GM23338 (cell line): ENCODE data around the gene NR5A2. TPM values are rescaled to one million over a fixed set of nuclear protein-coding genes. Genes with fewer than 3 reads are reported as not detected.

Source experiments
- ATAC-seq: fragments of 200-7000 bp; cut with Tn5 transposase; 3 replicates; pipeline ENCODE4 v1.9.1; 2020
- DNase-seq: peaks from one replicate; pipeline ENCODE4 v3.0.0-alpha.2; 2015; ENCODE audit warnings: low spot score
- H2AFZ ChIP-seq: fragments of 200-600 bp; sonication (generic); 2 replicates; pipeline ENCODE4 v1.8.0; 2016; ENCODE audit warnings: antibody characterized with exemption, mild to moderate bottlenecking, moderate library complexity
- H3F3A ChIP-seq: fragments of 200-600 bp; sonication (generic); replicated peaks from 2 replicates; pipeline ENCODE4 v1.8.0; 2017; ENCODE audit warnings: antibody characterized with exemption, mixed run types, low read depth
- H3K27ac ChIP-seq: fragments of 200-600 bp; sonication (generic); 2 replicates; pipeline ENCODE4 v1.6.1; 2016; ENCODE audit warnings: low read depth
- H3K27me3 ChIP-seq: fragments of 200-600 bp; sonication (generic); 2 replicates; pipeline ENCODE4 v1.8.0; 2016; ENCODE audit warnings: mild to moderate bottlenecking, mixed run types, moderate library complexity; ENCODE audit not compliant: insufficient read depth
- H3K36me3 ChIP-seq: fragments of 200-600 bp; sonication (generic); 2 replicates; pipeline ENCODE4 v1.8.0; 2016; ENCODE audit warnings: mild to moderate bottlenecking; ENCODE audit not compliant: insufficient read depth
- H3K4me1 ChIP-seq: fragments of 200-600 bp; sonication (generic); 2 replicates; pipeline ENCODE4 v1.8.0; 2016; ENCODE audit warnings: mild to moderate bottlenecking, moderate library complexity; ENCODE audit not compliant: insufficient read depth
- H3K4me2 ChIP-seq: fragments of 200-600 bp; sonication (generic); 2 replicates; pipeline ENCODE4 v1.7.1; 2017; ENCODE audit warnings: mixed run types
- H3K4me3 ChIP-seq: fragments of 200-600 bp; sonication (generic); 2 replicates; pipeline ENCODE4 v1.6.1; 2016; ENCODE audit warnings: mixed run types
- H3K79me2 ChIP-seq: fragments of 200-600 bp; sonication (generic); replicated peaks from 2 replicates; pipeline ENCODE4 v1.8.0; 2017; ENCODE audit warnings: mild to moderate bottlenecking; ENCODE audit not compliant: insufficient read depth
- H3K9me2 ChIP-seq: fragments of 200-600 bp; sonication (generic); 2 replicates; pipeline ENCODE4 v1.8.0; 2017; ENCODE audit not compliant: insufficient read depth
- H4K20me1 ChIP-seq: fragments of 200-600 bp; sonication (generic); replicated peaks from 2 replicates; pipeline ENCODE4 v1.8.0; 2017; ENCODE audit warnings: mild to moderate bottlenecking; ENCODE audit not compliant: insufficient read depth
- H3K27ac Mint-ChIP-seq: 2 replicates; pipeline ENCODE4 v1.8.0; 2020; ENCODE audit warnings: inconsistent platforms, mild to moderate bottlenecking, moderate library complexity, mixed read lengths
- H3K27me3 Mint-ChIP-seq: 3 replicates; pipeline ENCODE4 v1.8.0; 2022; ENCODE audit warnings: low read depth, mild to moderate bottlenecking, moderate library complexity, mixed read lengths, inconsistent platforms; ENCODE audit not compliant: insufficient read depth, poor library complexity
- H3K36me3 Mint-ChIP-seq: 3 replicates; pipeline ENCODE4 v1.8.0; 2021; ENCODE audit warnings: low read depth, mild to moderate bottlenecking, inconsistent platforms, moderate library complexity, mixed read lengths
- H3K4me1 Mint-ChIP-seq: 3 replicates; pipeline ENCODE4 v1.8.0; 2020; ENCODE audit warnings: mild to moderate bottlenecking, inconsistent platforms, mixed read lengths
- H3K4me3 Mint-ChIP-seq: 3 replicates; pipeline ENCODE4 v1.8.0; 2021; ENCODE audit warnings: moderate library complexity, mild to moderate bottlenecking, inconsistent platforms, mixed read lengths
- H3K9me3 Mint-ChIP-seq: 3 replicates; pipeline ENCODE4 v1.8.0; 2020; ENCODE audit warnings: moderate library complexity, mild to moderate bottlenecking, inconsistent platforms, mixed read lengths
- CREB1 ChIP-seq: fragments of 250-450 bp; sonication (Bioruptor Pico); IDR thresholded peaks from 2 replicates; pipeline ENCODE4 v1.5.0; 2020; ENCODE audit warnings: low read depth, mild to moderate bottlenecking, moderate library complexity
- JUNB ChIP-seq: IDR thresholded peaks from one replicate; pipeline ENCODE4 v1.6.1; 2016; ENCODE audit warnings: antibody characterized with exemption; ENCODE audit not compliant: unreplicated experiment
- POLR2AphosphoS5 ChIP-seq: IDR thresholded peaks from 2 replicates; pipeline ENCODE4 v1.6.1; 2016; ENCODE audit warnings: antibody characterized with exemption, low read depth
- ZNF114 ChIP-seq: fragments of 250-450 bp; sonication (Bioruptor Pico); IDR thresholded peaks from 2 replicates; pipeline ENCODE4 v1.5.0; 2020; ENCODE audit warnings: mild to moderate bottlenecking, moderate library complexity
- ZNF331 ChIP-seq: fragments of 250-450 bp; sonication (Bioruptor Pico); IDR thresholded peaks from 2 replicates; pipeline ENCODE4 v1.5.0; 2020; ENCODE audit warnings: low read depth, mild to moderate bottlenecking, moderate library complexity
- polyA plus RNA-seq: library from polyadenylated mRNA; unstranded; fragments of >200 nt; fragmentation: Nextera tagmentation; extraction: Ambion mirVana; gene quantifications from 2 replicates; pipeline ENCODE4 v1.2.1, GENCODE V29; 2016
- total RNA-seq: library from RNA; depleted of rRNA; stranded (reverse); fragments of >200 nt; shearing (Covaris generic); gene quantifications from 2 replicates; pipeline ENCODE4 v1.2.3, GENCODE V29; 2014
- TF ChIP-seq, protein P1 (sequence below): fragments of 250-450 bp; sonication (Bioruptor Pico); IDR thresholded peaks from 2 replicates; pipeline ENCODE4 v1.5.0; 2020; ENCODE audit warnings: mild to moderate bottlenecking, moderate library complexity
- TF ChIP-seq, protein P2 (sequence below), 2 experiments: fragments of 200-600 bp in 1 of 2; sonication (generic) in 1 of 2; conservative IDR thresholded peaks; 2 replicates each; pipeline versions ENCODE4 v1.5.1 to v1.6.1; 2016 to 2017; ENCODE audit warnings: antibody characterized with exemption in 2 of 2, low read depth in 2 of 2, mild to moderate bottlenecking in 2 of 2, moderate library complexity in 1 of 2
- TF ChIP-seq, protein P3 (sequence below): IDR thresholded peaks from 2 replicates; pipeline ENCODE4 v1.6.1; 2016; ENCODE audit warnings: antibody characterized with exemption

Gene NR5A2
- total and polyA plus RNA-seq, 2 experiments from 2014 or later = 4.4 to 13.1 TPM

DNA sequence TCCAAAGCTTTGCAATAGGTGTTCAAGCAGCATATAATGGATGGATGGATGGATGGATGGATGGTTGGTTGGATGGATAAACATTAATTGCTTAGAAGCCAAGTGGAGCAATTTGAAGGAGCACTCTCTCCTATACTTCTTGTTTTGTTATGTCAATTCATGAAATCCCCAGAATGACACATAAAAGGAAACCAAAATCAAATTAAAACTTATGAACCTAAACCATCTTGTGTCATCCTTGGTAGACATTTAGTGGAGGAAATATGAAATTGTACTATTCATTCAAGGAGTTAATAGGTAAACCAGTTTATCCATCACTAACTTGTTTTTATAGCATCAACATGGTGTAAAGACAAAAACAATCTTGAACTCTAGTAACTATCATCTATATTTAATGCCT is 122.5 kb downstream of the NR5A2 start:
- no peaks in the 10 kb centered on the region for H3K9me2 ChIP-seq
- ATAC-seq (no peak), DNase-seq (no peak)
- no peak overlapping the region for H3K27ac ChIP-seq
- TF ChIP-seq, protein P1, sequence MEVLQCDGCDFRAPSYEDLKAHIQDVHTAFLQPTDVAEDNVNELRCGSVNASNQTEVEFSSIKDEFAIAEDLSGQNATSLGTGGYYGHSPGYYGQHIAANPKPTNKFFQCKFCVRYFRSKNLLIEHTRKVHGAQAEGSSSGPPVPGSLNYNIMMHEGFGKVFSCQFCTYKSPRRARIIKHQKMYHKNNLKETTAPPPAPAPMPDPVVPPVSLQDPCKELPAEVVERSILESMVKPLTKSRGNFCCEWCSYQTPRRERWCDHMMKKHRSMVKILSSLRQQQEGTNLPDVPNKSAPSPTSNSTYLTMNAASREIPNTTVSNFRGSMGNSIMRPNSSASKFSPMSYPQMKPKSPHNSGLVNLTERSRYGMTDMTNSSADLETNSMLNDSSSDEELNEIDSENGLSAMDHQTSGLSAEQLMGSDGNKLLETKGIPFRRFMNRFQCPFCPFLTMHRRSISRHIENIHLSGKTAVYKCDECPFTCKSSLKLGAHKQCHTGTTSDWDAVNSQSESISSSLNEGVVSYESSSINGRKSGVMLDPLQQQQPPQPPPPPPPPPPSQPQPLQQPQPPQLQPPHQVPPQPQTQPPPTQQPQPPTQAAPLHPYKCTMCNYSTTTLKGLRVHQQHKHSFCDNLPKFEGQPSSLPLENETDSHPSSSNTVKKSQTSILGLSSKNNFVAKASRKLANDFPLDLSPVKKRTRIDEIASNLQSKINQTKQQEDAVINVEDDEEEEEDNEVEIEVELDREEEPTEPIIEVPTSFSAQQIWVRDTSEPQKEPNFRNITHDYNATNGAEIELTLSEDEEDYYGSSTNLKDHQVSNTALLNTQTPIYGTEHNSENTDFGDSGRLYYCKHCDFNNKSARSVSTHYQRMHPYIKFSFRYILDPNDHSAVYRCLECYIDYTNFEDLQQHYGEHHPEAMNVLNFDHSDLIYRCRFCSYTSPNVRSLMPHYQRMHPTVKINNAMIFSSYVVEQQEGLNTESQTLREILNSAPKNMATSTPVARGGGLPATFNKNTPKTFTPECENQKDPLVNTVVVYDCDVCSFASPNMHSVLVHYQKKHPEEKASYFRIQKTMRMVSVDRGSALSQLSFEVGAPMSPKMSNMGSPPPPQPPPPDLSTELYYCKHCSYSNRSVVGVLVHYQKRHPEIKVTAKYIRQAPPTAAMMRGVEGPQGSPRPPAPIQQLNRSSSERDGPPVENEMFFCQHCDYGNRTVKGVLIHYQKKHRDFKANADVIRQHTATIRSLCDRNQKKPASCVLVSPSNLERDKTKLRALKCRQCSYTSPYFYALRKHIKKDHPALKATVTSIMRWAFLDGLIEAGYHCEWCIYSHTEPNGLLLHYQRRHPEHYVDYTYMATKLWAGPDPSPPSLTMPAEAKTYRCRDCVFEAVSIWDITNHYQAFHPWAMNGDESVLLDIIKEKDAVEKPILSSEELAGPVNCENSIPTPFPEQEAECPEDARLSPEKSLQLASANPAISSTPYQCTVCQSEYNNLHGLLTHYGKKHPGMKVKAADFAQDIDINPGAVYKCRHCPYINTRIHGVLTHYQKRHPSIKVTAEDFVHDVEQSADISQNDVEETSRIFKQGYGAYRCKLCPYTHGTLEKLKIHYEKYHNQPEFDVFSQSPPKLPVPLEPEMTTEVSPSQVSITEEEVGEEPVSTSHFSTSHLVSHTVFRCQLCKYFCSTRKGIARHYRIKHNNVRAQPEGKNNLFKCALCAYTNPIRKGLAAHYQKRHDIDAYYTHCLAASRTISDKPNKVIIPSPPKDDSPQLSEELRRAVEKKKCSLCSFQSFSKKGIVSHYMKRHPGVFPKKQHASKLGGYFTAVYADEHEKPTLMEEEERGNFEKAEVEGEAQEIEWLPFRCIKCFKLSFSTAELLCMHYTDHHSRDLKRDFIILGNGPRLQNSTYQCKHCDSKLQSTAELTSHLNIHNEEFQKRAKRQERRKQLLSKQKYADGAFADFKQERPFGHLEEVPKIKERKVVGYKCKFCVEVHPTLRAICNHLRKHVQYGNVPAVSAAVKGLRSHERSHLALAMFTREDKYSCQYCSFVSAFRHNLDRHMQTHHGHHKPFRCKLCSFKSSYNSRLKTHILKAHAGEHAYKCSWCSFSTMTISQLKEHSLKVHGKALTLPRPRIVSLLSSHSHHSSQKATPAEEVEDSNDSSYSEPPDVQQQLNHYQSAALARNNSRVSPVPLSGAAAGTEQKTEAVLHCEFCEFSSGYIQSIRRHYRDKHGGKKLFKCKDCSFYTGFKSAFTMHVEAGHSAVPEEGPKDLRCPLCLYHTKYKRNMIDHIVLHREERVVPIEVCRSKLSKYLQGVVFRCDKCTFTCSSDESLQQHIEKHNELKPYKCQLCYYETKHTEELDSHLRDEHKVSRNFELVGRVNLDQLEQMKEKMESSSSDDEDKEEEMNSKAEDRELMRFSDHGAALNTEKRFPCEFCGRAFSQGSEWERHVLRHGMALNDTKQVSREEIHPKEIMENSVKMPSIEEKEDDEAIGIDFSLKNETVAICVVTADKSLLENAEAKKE (CRISPR knock-in tag) = no peak
- TF ChIP-seq ZNF114 (CRISPR knock-in tag) = no peak
- TF ChIP-seq POLR2AphosphoS5 = no peak
- TF ChIP-seq JUNB = no peak
- TF ChIP-seq ZNF331 (CRISPR knock-in tag) = no peak
- TF ChIP-seq CREB1 = no peak
- TF ChIP-seq, protein P2, sequence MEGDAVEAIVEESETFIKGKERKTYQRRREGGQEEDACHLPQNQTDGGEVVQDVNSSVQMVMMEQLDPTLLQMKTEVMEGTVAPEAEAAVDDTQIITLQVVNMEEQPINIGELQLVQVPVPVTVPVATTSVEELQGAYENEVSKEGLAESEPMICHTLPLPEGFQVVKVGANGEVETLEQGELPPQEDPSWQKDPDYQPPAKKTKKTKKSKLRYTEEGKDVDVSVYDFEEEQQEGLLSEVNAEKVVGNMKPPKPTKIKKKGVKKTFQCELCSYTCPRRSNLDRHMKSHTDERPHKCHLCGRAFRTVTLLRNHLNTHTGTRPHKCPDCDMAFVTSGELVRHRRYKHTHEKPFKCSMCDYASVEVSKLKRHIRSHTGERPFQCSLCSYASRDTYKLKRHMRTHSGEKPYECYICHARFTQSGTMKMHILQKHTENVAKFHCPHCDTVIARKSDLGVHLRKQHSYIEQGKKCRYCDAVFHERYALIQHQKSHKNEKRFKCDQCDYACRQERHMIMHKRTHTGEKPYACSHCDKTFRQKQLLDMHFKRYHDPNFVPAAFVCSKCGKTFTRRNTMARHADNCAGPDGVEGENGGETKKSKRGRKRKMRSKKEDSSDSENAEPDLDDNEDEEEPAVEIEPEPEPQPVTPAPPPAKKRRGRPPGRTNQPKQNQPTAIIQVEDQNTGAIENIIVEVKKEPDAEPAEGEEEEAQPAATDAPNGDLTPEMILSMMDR (conservative IDR thresholded peaks at IDR 0.05; ENCODE audit: low read depth in 2 of 2) = no peak
- TF ChIP-seq, protein P3, sequence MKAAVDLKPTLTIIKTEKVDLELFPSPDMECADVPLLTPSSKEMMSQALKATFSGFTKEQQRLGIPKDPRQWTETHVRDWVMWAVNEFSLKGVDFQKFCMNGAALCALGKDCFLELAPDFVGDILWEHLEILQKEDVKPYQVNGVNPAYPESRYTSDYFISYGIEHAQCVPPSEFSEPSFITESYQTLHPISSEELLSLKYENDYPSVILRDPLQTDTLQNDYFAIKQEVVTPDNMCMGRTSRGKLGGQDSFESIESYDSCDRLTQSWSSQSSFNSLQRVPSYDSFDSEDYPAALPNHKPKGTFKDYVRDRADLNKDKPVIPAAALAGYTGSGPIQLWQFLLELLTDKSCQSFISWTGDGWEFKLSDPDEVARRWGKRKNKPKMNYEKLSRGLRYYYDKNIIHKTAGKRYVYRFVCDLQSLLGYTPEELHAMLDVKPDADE = no peak
- Mint-ChIP-seq H3K9me3 (no peaks in the 10 kb centered on the region), H3K27ac (no peak overlapping the region), H3K4me1 (no peaks in the 10 kb centered on the region), H3K4me3 (no peak overlapping the region), H3K36me3 (no peaks in the 10 kb centered on the region), H3K27me3 (no peaks in the 10 kb centered on the region)
- no peak overlapping the region for H3K4me3 ChIP-seq
- no peaks in the 10 kb centered on the region for H3K36me3 ChIP-seq
- H3F3A ChIP-seq = no peaks in the 10 kb centered on the region
- H3K4me2 ChIP-seq = no peak overlapping the region
- H4K20me1 ChIP-seq = no peaks in the 10 kb centered on the region
- no peak overlapping the region for H2AFZ ChIP-seq
- H3K79me2 ChIP-seq = no peaks in the 10 kb centered on the region
- H3K4me1 ChIP-seq = no peaks in the 10 kb centered on the region
- no peaks in the 10 kb centered on the region for H3K27me3 ChIP-seq
